Fibroblast of skin of right quadriceps (primary cell): ENCODE results near the gene RBAK.
"Not testable (repeated sequence)": the region's sequence is repeated elsewhere in the genome, so short reads cannot be mapped to it uniquely, and the experiment has no call there.

ENCODE experiments used
- DNase-seq: peaks from one replicate; pipeline ENCODE4 v3.0.0-alpha.2; 2013

The RBAK gene

DNA sequence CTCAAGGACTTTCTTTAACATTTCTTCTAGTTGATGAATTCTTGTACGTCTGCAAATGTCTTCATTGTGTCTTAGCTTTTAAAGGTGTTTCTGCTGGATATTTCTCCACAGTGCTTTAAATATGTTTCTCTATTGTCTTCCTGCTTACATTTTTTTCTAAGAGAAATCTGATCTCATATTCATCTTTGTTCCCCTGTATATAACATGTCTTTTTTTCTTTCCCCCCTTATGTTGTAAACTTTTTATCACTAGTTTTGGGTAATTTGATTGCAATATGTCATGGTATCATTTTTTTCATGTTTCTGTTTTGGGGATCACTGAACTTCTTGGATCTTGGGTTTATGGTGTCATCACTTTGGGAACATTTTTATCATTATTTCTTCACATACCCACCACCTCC lies 7.5 kb downstream of the RBAK start:
- DNase-seq = no peak

GRCh38 chr7:5063698-5064097 lies 18.0 kb downstream of the RBAK start:
- DNase-seq = peak; percentile 18

DNA sequence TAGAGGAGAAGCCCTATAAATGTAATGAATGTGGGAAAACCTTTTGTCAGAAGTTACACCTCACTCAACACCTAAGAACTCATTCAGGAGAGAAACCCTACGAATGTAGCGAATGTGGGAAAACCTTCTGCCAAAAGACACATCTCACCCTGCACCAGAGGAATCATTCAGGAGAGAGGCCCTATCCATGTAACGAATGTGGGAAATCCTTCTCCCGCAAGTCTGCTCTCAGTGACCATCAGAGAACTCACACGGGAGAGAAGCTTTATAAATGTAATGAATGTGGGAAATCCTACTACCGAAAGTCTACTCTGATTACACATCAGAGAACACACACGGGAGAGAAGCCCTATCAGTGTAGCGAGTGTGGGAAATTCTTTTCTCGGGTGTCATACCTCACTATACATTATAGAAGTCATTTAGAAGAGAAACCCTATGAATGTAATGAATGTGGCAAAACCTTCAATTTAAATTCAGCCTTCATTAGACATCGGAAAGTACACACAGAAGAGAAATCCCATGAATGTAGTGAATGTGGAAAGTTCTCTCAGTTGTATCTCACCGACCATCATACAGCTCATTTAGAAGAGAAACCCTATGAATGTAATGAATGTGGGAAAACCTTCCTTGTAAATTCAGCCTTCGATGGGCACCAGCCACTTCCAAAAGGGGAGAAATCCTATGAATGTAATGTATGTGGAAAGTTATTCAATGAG lies 18.9 kb downstream of the RBAK start:
- peak; percentile 16 for DNase-seq

DNA sequence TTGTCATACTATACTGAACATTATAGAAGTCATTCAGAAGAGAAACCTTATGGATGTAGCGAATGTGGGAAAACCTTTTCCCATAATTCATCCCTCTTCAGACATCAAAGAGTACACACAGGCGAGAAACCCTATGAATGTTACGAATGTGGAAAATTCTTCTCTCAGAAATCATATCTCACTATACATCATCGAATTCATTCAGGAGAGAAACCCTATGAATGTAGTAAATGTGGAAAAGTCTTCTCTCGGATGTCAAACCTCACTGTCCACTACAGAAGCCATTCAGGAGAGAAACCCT lies 19.4 kb downstream of the RBAK start:
- DNase-seq = no peak

GRCh38 chr7:5068521-5068920 lies 22.9 kb downstream of the RBAK start:
- DNase-seq = no peak

GRCh38 chr7:5070206-5070605 lies 24.5 kb downstream of the RBAK start:
- DNase-seq = no peak

DNA sequence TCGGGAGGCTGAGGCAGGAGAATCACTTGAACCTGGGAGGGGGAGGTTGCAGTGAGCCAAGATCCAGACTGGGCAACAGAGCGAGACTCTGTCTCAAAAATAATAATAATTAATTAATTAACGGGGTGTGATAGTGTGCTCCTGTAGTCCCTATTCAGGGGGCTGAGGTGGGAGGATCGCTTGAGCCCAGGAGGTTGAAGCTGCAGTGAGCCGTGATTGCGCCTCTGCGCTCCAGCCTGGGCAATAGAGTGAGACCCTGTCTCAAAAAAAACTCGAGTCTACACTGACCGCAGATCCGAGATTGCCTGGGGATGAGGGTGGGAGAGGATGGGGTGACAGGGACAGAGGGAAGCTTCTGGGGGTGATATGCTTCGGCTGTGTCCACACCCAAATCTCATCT lies 29.5 kb downstream of the RBAK start:
- not testable (repeated sequence) for DNase-seq

- no peak for DNase-seq
Observed at GRCh38 chr7:5077740-5078139, 32.1 kb downstream of the RBAK start.

- DNase-seq = no peak
Observed at GRCh38 chr7:5082806-5083205, 37.1 kb downstream of the RBAK start.

DNA sequence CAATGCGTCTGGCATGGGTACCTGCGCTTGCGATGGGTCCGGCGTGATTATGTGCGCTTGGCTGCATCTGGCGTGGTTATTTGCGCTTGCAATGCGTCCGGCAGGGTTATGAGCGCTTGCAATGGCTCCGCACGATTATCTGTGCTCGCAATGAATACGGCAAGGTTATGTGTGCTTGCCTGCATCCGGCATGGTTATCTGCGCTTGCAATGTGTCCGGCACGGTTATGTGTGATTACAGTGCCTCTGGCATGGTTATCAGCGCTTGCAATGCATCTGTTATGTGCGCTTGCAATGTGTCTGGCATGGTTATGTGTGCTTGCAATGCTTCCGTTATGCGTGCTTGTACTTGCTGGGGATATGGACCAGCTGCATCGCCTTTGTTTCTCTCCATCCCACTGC lies 37.7 kb downstream of the RBAK start:
- no peak for DNase-seq

DNA sequence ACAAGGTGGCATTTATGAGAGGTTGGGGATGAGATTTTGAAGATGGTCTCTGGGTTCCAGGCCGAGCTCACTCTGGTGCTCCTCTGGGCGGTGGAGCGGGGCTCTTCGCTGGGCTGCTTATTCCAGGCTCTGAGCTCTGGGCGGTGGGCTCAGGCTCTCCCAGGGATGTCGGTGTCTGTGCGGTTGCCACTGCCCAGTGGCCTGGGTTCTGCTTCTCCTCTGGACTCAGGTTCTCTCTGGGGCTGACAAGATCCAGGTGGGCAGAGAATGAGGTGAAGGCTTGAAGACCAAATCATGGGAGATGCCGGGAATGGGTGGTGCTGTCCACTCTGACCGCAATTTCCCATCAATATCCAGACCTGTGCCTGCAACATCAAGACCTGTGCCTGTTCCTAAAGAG lies 40.6 kb downstream of the RBAK start:
- no peak for DNase-seq

- DNase-seq = not testable (repeated sequence)
Observed at GRCh38 chr7:5088228-5088833, 42.7 kb downstream of the RBAK start.

DNA sequence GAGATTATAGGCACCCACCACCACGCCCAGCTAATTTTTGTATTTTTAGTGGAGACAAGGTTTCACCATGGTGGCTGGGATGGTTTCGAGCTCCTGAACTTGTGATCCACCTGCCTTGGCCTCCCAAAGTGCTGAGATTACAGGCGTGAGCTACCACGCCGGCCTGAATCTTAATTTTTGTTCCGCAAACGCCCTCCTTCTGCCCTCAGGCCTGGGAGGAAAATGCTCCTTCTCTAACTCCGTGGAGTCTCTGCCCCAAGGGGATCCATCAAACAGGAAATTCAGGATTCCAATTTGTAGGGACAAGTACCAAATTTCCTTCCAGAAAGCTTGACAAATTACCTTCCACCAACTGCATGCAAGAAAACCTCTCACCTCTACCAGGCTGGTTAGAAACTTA lies 43.2 kb downstream of the RBAK start:
- no peak for DNase-seq

DNA sequence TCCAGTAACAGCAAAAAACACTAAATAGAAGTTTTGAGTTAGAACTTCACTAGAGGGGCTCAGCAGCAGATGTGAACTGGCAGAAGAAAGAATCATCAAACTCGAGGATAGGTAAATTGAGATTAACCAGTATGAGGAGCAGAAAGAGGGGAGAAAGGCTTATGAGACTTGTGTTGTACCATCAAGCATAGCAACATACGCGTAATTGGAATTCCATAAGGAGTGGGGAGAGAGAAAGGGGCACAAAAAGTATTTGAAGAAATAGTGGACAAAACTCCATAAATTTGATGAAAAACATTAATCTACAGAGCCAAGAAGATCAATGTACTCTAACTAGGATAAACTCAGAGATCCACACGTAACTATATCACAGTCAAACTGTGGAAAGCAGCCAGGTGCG lies 48.3 kb downstream of the RBAK start:
- no peak for DNase-seq

GRCh38 chr7:5094641-5095040 lies 49.0 kb downstream of the RBAK start:
- no peak for DNase-seq

DNA sequence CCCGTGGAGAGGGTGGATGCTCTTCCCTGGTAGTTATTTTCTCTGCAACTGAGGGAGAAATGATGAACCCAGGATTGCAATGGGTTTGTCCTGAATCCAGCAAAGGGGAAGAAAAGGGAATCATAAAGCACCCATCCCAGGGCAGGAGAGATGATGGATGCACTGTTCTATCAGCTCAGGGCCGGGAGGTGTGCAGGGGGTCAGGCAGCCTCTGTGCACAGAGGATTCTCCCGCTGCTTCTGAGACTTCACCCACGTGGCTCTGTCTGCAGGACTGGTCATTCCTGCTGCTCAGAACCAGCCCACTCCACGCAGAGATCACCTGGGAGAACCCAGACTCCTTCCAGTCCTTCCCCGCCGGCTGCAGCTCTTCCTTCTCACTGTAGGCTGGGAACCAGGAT lies 70.7 kb downstream of the RBAK start:
- no peak for DNase-seq

- DNase-seq = no peak
Observed at GRCh38 chr7:5117095-5117970, 71.7 kb downstream of the RBAK start.
